ENCODE results near the gene REL.
"Not testable (repeated sequence)": the region's sequence is repeated elsewhere in the genome, so short reads cannot be mapped to it uniquely, and the experiment has no call there.

The REL gene

GRCh38 chr2:60881047-60881932 lies at the start of gene REL:
TSS of gene REL (plus strand) at chr2:60881574. CDS start at chr2:60881841, 267 bp downstream.
- peak; percentile 60 to 82 for DNase-seq

- DNase-seq, result no peak
Observed at GRCh38 chr2:60831921-60832320, 49.5 kb upstream of the REL start.

- DNase-seq, result no peak
Observed at GRCh38 chr2:60832621-60833020, 48.8 kb upstream of the REL start.

GRCh38 chr2:60834270-60834717 lies 47.1 kb upstream of the REL start:
- no peak for DNase-seq

- no peak for DNase-seq
Observed at GRCh38 chr2:60836491-60836890, 44.9 kb upstream of the REL start.

- DNase-seq, result no peak
Observed at GRCh38 chr2:60837123-60837522, 44.3 kb upstream of the REL start.

GRCh38 chr2:60838481-60838880 lies 42.9 kb upstream of the REL start:
- DNase-seq, result no peak

- DNase-seq, result no peak
Observed at GRCh38 chr2:60839126-60839813, 42.1 kb upstream of the REL start.

- no peak for DNase-seq
Observed at GRCh38 chr2:60840880-60841279, 40.5 kb upstream of the REL start.

- DNase-seq, result no peak
Observed at GRCh38 chr2:60843006-60843405, 38.4 kb upstream of the REL start.

GRCh38 chr2:60844105-60844504 lies 37.3 kb upstream of the REL start:
- no peak for DNase-seq

- no peak for DNase-seq
Observed at GRCh38 chr2:60847854-60848253, 33.5 kb upstream of the REL start.

GRCh38 chr2:60849187-60849586 lies 32.2 kb upstream of the REL start:
- no peak for DNase-seq

- no peak for DNase-seq
Observed at GRCh38 chr2:60852282-60852860, 29.0 kb upstream of the REL start.

GRCh38 chr2:60853531-60853930 lies 27.8 kb upstream of the REL start:
- no peak for DNase-seq

- DNase-seq, result no peak
Observed at GRCh38 chr2:60855989-60856669, 25.2 kb upstream of the REL start.

- DNase-seq, result no peak
Observed at GRCh38 chr2:60857056-60857455, 24.3 kb upstream of the REL start.

GRCh38 chr2:60858897-60859311 lies 22.5 kb upstream of the REL start:
- no peak for DNase-seq

- no peak for DNase-seq
Observed at GRCh38 chr2:60861736-60862135, 19.6 kb upstream of the REL start.

GRCh38 chr2:60862642-60863041 lies 18.7 kb upstream of the REL start:
- no peak for DNase-seq

- not testable (repeated sequence) for DNase-seq
Observed at GRCh38 chr2:60865361-60865760, 16.0 kb upstream of the REL start.

GRCh38 chr2:60867007-60867406 lies 14.4 kb upstream of the REL start:
- DNase-seq, result no peak

- DNase-seq, result no peak
Observed at GRCh38 chr2:60867848-60868247, 13.5 kb upstream of the REL start.

Data from SW 1271 (cell line).